Peyer's patch (tissue), 4 donors: ENCODE data around the gene IMMP2L.

ENCODE experiments used
- POLR2A ChIP-seq, 2 donors: fragments of 450-650 bp; IDR thresholded peaks; one replicate each; pipeline ENCODE4 v1.5.1; 2017; ENCODE audit warnings: antibody characterized with exemption in 2 of 2, mild to moderate bottlenecking in 2 of 2, moderate library complexity in 2 of 2
- TF ChIP-seq, protein P1 (sequence below), 6 experiments: fragments of 450-650 bp in 4 of 6; fragments of 200-600 bp in 2 of 6; sonication (generic) in 1 of 6; IDR thresholded peaks; one replicate each; pipeline ENCODE4 v1.5.1; 2017 to 2019; ENCODE audit warnings: antibody characterized with exemption in 6 of 6, mild to moderate bottlenecking in 3 of 6, moderate library complexity in 1 of 6

DNA sequence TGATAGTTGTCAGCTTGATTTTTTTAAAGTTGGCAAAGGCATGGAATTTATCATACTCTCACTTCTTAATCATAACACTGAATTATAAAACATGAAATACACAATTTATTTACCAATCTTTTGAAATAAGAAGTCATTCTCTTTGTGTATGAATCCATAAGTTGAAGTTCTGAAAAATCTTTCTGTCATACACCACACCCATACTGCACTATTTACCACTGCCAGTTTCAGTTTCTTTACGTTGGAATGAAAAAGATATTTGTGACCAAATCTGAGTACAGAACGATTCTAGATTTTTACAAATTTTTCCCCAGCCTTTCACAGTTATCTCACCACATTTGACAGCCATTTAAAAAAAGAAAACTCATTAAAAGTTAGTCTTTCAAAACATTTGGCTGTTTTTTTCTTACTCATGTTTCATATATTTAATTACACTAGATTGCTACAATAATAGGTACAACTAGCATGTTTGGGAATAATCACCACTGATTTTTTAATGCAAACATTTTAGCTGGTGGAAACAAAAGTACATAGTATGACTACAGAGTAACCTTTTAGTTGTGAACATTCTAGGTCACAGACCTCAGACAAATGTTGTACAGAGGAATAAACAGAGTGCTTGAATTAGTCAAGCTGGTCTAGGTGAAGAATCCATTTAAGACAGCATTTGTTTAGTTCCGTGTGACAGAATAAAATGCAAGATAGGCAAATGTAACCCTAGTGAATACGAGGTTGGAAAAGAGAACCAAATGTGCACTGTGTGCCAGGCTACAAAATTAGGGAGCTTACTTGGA, 656.3 kb downstream of the IMMP2L start:
- TF ChIP-seq, protein P1, sequence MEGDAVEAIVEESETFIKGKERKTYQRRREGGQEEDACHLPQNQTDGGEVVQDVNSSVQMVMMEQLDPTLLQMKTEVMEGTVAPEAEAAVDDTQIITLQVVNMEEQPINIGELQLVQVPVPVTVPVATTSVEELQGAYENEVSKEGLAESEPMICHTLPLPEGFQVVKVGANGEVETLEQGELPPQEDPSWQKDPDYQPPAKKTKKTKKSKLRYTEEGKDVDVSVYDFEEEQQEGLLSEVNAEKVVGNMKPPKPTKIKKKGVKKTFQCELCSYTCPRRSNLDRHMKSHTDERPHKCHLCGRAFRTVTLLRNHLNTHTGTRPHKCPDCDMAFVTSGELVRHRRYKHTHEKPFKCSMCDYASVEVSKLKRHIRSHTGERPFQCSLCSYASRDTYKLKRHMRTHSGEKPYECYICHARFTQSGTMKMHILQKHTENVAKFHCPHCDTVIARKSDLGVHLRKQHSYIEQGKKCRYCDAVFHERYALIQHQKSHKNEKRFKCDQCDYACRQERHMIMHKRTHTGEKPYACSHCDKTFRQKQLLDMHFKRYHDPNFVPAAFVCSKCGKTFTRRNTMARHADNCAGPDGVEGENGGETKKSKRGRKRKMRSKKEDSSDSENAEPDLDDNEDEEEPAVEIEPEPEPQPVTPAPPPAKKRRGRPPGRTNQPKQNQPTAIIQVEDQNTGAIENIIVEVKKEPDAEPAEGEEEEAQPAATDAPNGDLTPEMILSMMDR (IDR thresholded peaks at IDR 0.05), result no peak
- no peak for TF ChIP-seq POLR2A (IDR thresholded peaks at IDR 0.05)
